ENCODE measurements around the gene KL.

GRCh38 chr13:33090755-33091414 is 74.7 kb downstream of the KL start:
- TF ChIP-seq, protein P1, sequence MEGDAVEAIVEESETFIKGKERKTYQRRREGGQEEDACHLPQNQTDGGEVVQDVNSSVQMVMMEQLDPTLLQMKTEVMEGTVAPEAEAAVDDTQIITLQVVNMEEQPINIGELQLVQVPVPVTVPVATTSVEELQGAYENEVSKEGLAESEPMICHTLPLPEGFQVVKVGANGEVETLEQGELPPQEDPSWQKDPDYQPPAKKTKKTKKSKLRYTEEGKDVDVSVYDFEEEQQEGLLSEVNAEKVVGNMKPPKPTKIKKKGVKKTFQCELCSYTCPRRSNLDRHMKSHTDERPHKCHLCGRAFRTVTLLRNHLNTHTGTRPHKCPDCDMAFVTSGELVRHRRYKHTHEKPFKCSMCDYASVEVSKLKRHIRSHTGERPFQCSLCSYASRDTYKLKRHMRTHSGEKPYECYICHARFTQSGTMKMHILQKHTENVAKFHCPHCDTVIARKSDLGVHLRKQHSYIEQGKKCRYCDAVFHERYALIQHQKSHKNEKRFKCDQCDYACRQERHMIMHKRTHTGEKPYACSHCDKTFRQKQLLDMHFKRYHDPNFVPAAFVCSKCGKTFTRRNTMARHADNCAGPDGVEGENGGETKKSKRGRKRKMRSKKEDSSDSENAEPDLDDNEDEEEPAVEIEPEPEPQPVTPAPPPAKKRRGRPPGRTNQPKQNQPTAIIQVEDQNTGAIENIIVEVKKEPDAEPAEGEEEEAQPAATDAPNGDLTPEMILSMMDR (conservative IDR thresholded peaks at IDR 0.05; ENCODE audit: low read depth, low read length): no peak
- no peak for TF ChIP-seq EZH2 (IDR thresholded peaks at IDR 0.05; ENCODE audit: borderline replicate concordance, low read depth, low read length, poor library complexity, severe bottlenecking)

All from A673 (cell line).